Upper lobe of left lung (tissue), 4 donors: ENCODE measurements around the gene CYP4V2.

Source experiments
- POLR2A ChIP-seq, 4 donors: fragments of 450-650 bp; IDR thresholded peaks; one replicate each; pipeline ENCODE4 v1.5.1; 2016 to 2017; ENCODE audit warnings: antibody characterized with exemption in 4 of 4, mild to moderate bottlenecking in 2 of 4
- POLR2AphosphoS5 ChIP-seq, 2 donors: sonication (generic); formaldehyde crosslinking; IDR thresholded peaks; one replicate each; pipeline ENCODE4 v1.5.1; 2017; ENCODE audit warnings: antibody characterized with exemption in 2 of 2
- TF ChIP-seq, protein P1 (sequence below), 6 experiments: fragments of 450-650 bp in 4 of 6; fragments of 200-600 bp in 2 of 6; sonication (generic) in 2 of 6; IDR thresholded peaks; one replicate each; pipeline ENCODE4 v1.5.1; 2016 to 2019; ENCODE audit warnings: antibody characterized with exemption in 6 of 6

DNA sequence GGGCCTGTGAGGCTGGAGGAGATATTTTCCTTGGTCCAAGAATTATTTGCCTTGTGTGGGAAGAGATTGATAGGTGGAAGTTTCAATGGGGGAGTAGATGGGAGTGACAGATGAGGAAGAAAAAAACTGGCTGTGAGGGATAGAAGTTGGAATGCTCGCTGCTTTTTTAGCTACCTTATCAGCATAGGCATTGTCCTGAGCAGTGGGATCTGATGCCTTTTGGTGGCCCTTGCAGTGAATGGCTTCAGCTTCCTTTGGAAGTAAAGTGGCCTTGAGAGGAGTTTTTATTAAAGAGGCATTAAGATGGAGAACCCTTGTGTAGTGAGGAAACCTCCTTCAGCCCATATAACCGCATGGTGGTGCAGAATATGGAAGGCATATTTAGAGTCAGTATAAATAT lies 52.0 kb downstream of the CYP4V2 start:
- TF ChIP-seq POLR2AphosphoS5 (IDR thresholded peaks at IDR 0.05), result no peak
- TF ChIP-seq, protein P1, sequence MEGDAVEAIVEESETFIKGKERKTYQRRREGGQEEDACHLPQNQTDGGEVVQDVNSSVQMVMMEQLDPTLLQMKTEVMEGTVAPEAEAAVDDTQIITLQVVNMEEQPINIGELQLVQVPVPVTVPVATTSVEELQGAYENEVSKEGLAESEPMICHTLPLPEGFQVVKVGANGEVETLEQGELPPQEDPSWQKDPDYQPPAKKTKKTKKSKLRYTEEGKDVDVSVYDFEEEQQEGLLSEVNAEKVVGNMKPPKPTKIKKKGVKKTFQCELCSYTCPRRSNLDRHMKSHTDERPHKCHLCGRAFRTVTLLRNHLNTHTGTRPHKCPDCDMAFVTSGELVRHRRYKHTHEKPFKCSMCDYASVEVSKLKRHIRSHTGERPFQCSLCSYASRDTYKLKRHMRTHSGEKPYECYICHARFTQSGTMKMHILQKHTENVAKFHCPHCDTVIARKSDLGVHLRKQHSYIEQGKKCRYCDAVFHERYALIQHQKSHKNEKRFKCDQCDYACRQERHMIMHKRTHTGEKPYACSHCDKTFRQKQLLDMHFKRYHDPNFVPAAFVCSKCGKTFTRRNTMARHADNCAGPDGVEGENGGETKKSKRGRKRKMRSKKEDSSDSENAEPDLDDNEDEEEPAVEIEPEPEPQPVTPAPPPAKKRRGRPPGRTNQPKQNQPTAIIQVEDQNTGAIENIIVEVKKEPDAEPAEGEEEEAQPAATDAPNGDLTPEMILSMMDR (IDR thresholded peaks at IDR 0.05), result no peak
- no peak for TF ChIP-seq POLR2A (IDR thresholded peaks at IDR 0.05)
